ENCODE data around the gene CCNT2.
"Not testable (repeated sequence)": the region's sequence is repeated elsewhere in the genome, so short reads cannot be mapped to it uniquely, and the experiment has no call there.

GRCh38 chr2:134977104-134977503 lies 58.5 kb downstream of the CCNT2 start:
- TF ChIP-seq CTCF, POLR2A (IDR thresholded peaks at IDR 0.05): not testable (repeated sequence)

Measured in sigmoid colon (tissue), 3 donors.